GM13976 (cell line): ENCODE measurements around the gene RFTN1.

Experiments used
- DNase-seq: peaks from one replicate; pipeline ENCODE4 v3.0.0; 2012; ENCODE audit warnings: low spot score
- CTCF ChIP-seq: IDR thresholded peaks from 2 replicates; pipeline ENCODE4 v1.5.1; 2012; ENCODE audit warnings: borderline replicate concordance, mild to moderate bottlenecking; ENCODE audit not compliant: insufficient read depth; ENCODE audit errors: extremely low read depth, missing control alignments, control extremely low read depth
- in situ Hi-C: fragments of 300-500 bp; cut with MboI; formaldehyde crosslinking; loops from one replicate; pipeline ENCODE4 v1.12.0; 2022; ENCODE audit warnings: low sequenced_read_pairs, mixed read lengths, inconsistent platforms; ENCODE audit not compliant: unreplicated experiment

RFTN1 gene

GRCh38 chr3:16533928-16534574 is 20.6 kb upstream of the RFTN1 start:
- in situ Hi-C loops: no loop called here
- TF ChIP-seq CTCF: no peak
- DNase-seq: no peak

- in situ Hi-C loops: no loop called here
- TF ChIP-seq CTCF: peak; percentile 3
- DNase-seq: no peak
These were observed 15.8 kb upstream of the RFTN1 start for GRCh38 chr3:16529264-16529663.

GRCh38 chr3:16528581-16528993 is 15.1 kb upstream of the RFTN1 start:
- no peak for TF ChIP-seq CTCF
- DNase-seq: no peak
- in situ Hi-C loops: no loop called here

GRCh38 chr3:16528106-16528505 is 14.6 kb upstream of the RFTN1 start:
- DNase-seq: no peak
- TF ChIP-seq CTCF: no peak
- in situ Hi-C loops: no loop called here

GRCh38 chr3:16524196-16524595 is 10.7 kb upstream of the RFTN1 start:
- no peak for DNase-seq
- in situ Hi-C loops: no loop called here
- no peak for TF ChIP-seq CTCF

- in situ Hi-C loops: no loop called here
- DNase-seq: no peak
- no peak for TF ChIP-seq CTCF
These were observed 10.3 kb upstream of the RFTN1 start for GRCh38 chr3:16523778-16524177.
